KOPT-K1 (cell line): ENCODE measurements around the gene MAP6.

Experiments used
- H3K27ac ChIP-seq: fragments of 200-600 bp; sonication (generic); 2 replicates; pipeline ENCODE4 v1.5.1; 2016; ENCODE audit warnings: antibody characterized with exemption, mild to moderate bottlenecking, low read depth, low read length; ENCODE audit not compliant: poor library complexity, severe bottlenecking
- H3K36me3 ChIP-seq: fragments of 200-600 bp; sonication (generic); 2 replicates; pipeline ENCODE4 v1.5.1; 2017; ENCODE audit warnings: antibody characterized with exemption, mild to moderate bottlenecking, low read length, moderate library complexity; ENCODE audit not compliant: insufficient read depth
- H3K9me3 ChIP-seq: fragments of 200-600 bp; sonication (generic); 2 replicates; pipeline ENCODE4 v1.5.1; 2017; ENCODE audit warnings: antibody characterized with exemption, low read length, mild to moderate bottlenecking; ENCODE audit not compliant: insufficient read depth, poor library complexity, severe bottlenecking

MAP6 gene

DNA sequence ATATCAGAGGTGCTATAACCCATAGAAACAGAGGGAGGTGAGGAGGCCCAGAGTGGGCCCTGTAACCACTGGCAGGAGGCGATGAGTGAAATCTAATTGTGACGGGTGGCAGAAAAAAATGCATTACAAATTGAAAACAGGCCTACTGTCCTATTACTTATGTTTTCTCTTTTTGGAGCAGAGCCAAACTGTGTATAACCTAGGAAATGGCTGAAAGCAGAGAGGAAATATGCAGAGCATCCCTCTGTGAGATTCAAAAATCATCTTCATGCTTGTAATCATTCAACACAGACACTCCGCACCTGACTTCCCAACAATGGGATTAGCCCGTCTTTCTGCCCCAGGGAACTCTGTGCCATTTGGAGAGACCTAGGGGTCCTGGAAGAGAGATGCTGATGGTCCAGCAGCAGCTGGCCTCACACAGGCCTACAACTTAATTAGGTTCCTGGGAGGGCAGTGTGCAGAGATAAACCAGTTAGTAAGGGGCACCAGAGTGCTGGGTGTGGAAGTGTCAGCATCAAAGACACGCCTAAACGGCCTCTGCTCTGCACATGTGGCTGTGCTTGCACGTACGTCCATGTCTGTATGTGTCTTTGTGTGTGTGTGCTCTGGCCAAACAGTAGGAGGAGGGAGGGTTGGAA, 41.8 kb downstream of the MAP6 start:
- Histone ChIP-seq H3K36me3 (no peaks in the 10 kb centered on the region), H3K9me3 (no peaks in the 10 kb centered on the region), H3K27ac (no peak overlapping the region)

DNA sequence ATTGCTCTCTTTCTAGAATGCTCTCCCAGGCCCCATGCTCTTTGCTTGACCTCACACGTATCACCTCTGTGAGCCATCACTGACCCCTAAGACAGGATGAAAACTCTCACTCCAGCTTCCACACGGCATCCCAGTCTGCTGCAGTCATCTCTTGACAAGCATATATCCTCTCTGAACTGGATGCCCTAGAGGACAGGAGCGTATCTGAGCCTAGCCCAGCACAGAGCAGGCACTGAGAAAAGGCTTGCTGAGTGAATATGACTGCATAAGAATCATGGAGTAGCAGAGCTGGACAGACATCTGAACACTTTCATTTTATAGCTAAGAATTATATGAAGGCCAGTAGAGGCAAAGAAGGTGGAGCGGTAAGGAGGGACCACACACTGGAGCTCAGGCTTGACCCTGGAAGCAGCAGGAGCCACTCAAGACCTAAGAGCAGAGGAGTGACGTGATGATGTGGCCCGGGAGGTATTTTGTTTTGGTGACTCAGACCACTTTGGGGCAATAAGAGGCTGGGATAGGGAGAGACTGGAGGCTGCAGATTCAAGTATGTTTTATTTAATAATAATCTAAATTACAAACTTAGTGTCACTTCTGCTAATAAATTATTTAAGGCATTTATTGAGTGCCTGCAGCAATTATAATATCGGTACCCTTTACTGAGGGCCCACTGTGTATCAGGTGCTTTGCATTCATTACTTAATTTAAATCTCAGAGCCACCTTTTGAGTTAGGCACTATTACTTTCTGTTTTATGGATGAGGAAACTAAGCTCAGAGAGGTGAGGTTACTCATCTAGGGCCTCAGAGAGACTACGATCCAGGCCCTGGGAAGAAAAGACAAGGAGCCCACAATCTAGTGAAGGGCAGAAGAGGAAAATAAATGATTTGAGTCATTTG, 42.6 kb downstream of the MAP6 start:
- H3K36me3 ChIP-seq = no peaks in the 10 kb centered on the region
- no peak overlapping the region for H3K27ac ChIP-seq

GRCh38 chr11:75625021-75625420, 43.8 kb downstream of the MAP6 start:
- no peak overlapping the region for H3K27ac ChIP-seq
- no peaks in the 10 kb centered on the region for H3K36me3 ChIP-seq
- H3K9me3 ChIP-seq = no peaks in the 10 kb centered on the region

More for the DNA sequence above, 42.6 kb downstream of the MAP6 start:
- H3K9me3 ChIP-seq = no peaks in the 10 kb centered on the region

DNA sequence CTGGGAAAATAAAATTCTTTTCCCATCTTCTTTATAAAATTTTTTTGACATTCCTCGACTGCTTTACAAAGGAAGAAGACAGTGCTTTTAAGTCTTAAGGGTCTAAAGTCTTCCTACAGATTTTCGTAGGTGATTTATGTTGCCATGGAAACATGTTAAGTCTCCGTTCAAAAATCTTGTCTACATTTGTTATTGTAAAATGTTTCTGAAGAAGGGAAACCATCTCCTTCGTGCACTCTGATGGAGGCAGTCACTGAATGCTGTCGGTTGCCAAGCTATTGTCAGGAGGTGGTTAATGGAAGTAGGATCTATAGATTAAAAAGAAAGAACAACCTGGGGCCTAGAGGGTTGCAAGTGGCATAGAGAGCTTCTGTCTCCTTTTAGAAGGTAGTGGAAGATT, 52.6 kb downstream of the MAP6 start:
- H3K36me3 ChIP-seq = no peaks in the 10 kb centered on the region
- H3K27ac ChIP-seq = no peak overlapping the region
- no peaks in the 10 kb centered on the region for H3K9me3 ChIP-seq

DNA sequence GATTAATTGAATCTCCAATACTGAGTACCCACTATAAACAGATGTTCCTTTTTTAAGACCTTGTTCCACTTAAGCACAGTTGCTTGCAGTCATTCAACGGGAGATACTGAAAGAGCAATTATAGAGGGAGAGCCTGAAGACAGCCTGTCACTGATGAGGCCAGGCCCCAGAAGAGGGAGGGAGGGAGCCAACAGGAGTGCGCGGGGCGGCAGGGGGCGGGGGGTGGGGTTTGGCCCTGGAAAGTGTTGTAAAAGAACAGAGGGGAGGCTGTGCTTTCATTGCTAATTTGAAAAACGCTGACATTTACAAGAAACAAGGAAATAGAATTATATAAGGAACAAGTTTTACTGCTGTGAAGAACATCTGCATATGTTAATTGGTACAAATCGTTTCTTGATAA, 53.1 kb downstream of the MAP6 start:
- H3K27ac ChIP-seq = no peak overlapping the region
- no peaks in the 10 kb centered on the region for H3K9me3 ChIP-seq
- H3K36me3 ChIP-seq = no peaks in the 10 kb centered on the region

GRCh38 chr11:75611823-75612222, 57.0 kb downstream of the MAP6 start:
- no peak overlapping the region for H3K27ac ChIP-seq
- H3K9me3 ChIP-seq = no peaks in the 10 kb centered on the region
- no peaks in the 10 kb centered on the region for H3K36me3 ChIP-seq

- Histone ChIP-seq H3K27ac (no peak overlapping the region), H3K36me3 (no peaks in the 10 kb centered on the region), H3K9me3 (no peaks in the 10 kb centered on the region)
These were observed 62.7 kb downstream of the MAP6 start for GRCh38 chr11:75606099-75606498.

DNA sequence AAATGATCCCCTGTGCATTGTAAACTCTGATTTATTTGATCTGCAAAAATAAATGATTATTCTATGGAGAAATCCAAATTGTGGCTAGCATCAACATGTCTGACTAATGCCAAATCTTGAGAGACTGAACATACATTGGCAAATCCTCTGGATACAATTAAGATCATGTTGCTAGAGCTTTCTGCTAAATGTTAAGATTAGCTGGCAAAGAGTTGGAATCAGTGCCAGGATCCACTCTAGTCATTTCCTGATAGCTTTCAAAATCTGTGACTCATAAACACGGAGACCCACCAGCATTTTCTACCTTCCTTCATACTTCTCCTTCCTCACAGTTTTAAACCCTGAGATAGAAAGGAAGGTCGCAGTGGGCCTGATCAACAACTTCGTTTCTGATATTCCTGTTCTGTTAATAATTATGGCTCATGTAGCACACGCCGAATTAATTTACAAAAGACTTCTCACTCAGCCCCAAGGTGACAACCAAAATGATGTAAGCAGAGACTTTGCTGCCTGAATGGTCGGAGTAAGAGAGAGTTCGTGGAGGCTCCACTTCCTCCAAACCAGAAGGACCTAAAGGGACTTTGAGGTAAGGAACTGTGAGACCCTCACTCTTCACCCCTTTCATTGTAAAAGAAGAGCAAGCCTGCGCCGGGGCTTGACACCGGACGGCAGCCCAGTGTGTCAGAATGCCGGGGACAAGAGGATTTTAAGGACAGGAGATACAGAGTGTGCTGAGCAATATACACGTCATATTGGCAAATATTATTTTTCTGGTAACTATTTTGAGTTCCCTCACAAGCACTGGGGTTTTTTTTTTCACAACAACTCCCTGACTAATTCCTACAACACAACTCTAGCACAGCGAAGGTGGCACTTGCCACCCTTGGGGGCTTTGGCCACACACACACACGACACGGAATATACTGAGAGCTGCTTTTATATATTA, 64.8 kb downstream of the MAP6 start:
- no peaks in the 10 kb centered on the region for H3K9me3 ChIP-seq
- no peak overlapping the region for H3K27ac ChIP-seq
- H3K36me3 ChIP-seq = no peaks in the 10 kb centered on the region

- H3K9me3 ChIP-seq = no peaks in the 10 kb centered on the region
- H3K36me3 ChIP-seq = no peaks in the 10 kb centered on the region
- H3K27ac ChIP-seq = no peak overlapping the region
These were observed 65.9 kb downstream of the MAP6 start for GRCh38 chr11:75602951-75603350.

DNA sequence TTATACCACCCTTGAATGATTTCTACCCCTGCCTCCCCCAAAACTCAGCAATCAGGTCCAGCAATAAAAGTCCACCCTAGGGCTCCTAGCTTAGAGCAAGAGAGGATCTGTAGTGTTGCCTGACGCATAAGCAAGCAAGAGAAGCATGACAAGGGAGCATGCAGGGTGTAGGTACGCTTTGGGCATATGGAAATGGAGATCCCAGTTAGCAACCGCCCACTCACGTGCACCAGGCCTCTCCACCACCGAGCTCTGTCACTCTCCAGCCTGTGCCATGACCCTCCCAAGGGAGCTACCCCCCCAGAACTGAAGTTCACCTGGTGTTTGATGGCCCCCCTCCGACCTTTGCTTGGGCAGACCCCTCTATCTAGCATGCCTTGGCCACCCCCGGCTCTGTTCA, 67.3 kb downstream of the MAP6 start:
- H3K27ac ChIP-seq = no peak overlapping the region
- no peaks in the 10 kb centered on the region for H3K36me3 ChIP-seq
- no peaks in the 10 kb centered on the region for H3K9me3 ChIP-seq

DNA sequence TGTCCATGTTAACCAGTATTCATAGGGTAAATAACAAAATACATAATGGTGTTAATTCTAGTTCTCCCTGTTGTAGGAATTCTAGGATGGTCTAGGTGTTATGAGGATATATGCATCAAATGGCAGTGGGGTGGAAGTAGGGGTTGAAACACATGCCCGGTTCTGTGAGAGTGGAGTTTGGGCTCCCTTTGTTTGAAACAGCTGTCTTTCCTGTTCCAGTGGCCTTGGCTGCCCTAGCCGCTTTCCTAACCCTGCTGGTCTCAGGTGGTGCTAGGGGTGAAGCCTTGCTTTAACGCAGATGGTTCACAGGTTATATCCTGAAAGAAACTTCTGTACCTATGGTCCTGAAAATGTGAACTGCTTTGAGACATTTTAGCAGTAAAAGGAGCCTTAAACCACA, 68.5 kb downstream of the MAP6 start:
- Histone ChIP-seq H3K27ac (no peak overlapping the region), H3K9me3 (no peaks in the 10 kb centered on the region), H3K36me3 (no peaks in the 10 kb centered on the region)

GRCh38 chr11:75598900-75599299, 69.9 kb downstream of the MAP6 start:
- no peak overlapping the region for H3K27ac ChIP-seq
- H3K9me3 ChIP-seq = no peaks in the 10 kb centered on the region

DNA sequence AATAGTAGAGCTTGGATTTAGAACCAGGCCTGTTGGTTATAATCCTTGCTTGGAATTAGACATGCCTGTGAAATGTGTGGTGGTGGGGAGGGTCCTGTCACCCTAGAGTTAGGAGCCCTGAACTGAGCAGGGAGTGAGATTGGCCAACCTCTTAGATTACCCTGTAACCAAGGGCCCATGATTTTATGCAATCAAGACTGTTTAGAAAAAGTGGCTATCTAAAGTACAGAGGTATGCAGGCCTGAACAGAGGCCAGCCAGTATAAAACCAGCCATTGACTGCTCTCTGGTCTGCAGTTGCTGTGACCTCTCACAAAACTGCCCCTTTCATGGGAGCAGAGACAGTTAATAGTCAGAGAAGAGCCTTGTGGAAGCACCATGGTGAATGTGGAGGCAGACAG, 70.6 kb downstream of the MAP6 start:
- Histone ChIP-seq H3K9me3 (no peaks in the 10 kb centered on the region), H3K27ac (no peak overlapping the region), H3K36me3 (no peaks in the 10 kb centered on the region)

More at GRCh38 chr11:75598900-75599299, 69.9 kb downstream of the MAP6 start:
- H3K36me3 ChIP-seq = no peaks in the 10 kb centered on the region

DNA sequence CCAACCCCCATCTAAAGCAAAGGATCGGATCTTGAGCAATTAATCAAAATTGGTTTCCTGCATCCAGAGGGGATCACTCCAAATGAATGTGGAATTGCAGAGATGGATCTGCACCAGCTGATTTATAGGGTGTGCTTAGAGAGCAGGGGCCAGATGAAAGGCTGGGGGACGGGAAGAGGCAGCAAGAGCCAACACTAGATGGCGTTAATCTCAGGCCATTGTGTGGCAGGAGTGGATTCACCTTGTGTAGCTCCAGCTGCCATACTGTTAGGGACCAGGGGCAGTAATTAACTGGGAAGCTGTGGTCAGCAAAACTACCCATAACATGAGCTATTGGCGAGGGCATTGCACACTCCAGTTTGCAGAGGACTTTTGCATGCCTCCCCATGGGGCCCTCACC, 71.2 kb downstream of the MAP6 start:
- Histone ChIP-seq H3K36me3 (no peaks in the 10 kb centered on the region), H3K27ac (no peak overlapping the region), H3K9me3 (no peaks in the 10 kb centered on the region)

- H3K36me3 ChIP-seq = no peaks in the 10 kb centered on the region
- no peak overlapping the region for H3K27ac ChIP-seq
- H3K9me3 ChIP-seq = no peaks in the 10 kb centered on the region
These were observed 71.9 kb downstream of the MAP6 start for GRCh38 chr11:75596914-75597313.
